ENCODE data around the gene TLCD3B. TPM values are rescaled to one million over a fixed set of nuclear protein-coding genes. Genes with fewer than 3 reads are reported as not detected.

The TLCD3B gene
- polyA plus RNA-seq, 1 of the 3 experiments (the other 2 are of a cell fraction): 3.8 TPM

- no peaks in the 10 kb centered on the region for H3K9me3 ChIP-seq
- peaks cover 0 to 10% of the 10 kb centered on the region in 2 experiments; a peak in 1 of 4 replicates for H3K4me1 ChIP-seq (ENCODE audit: control insufficient read depth in 1 of 2, insufficient read depth in 2 of 2, low read depth in 1 of 2, low read length in 1 of 2)
- no peak overlapping the region for H3K4me2 ChIP-seq
- peaks cover 5% of the 10 kb centered on the region; the same call in 1 of the 2 replicates for H3K79me2 ChIP-seq (ENCODE audit: insufficient read depth)
- H3K4me3 ChIP-seq (ENCODE audit: low read depth in 2 of 2, low read length in 1 of 2): no peak overlapping the region
- DNase-seq: no peak
- no peak overlapping the region for H3K9ac ChIP-seq
- no peak overlapping the region for H2AFZ ChIP-seq (ENCODE audit: low read depth)
- 100% methylated on average over 2 of the region's 5 CpGs for WGBS (ENCODE audit: low lambda C conversion rate)
- ChIA-PET POLR2A (no interaction called here), CTCF (no interaction called here)
- H3K27ac ChIP-seq (ENCODE audit: low read depth in 2 of 2, low read length in 1 of 2): no peak overlapping the region
- no peak for TF ChIP-seq TEAD4 (IDR thresholded peaks at IDR 0.05; ENCODE audit: borderline replicate concordance, insufficient read depth)
- no peak for TF ChIP-seq CHD2 (IDR thresholded peaks at IDR 0.05; ENCODE audit: low read length, partially characterized antibody)
- TF ChIP-seq ZBTB33 (IDR thresholded peaks at IDR 0.05; ENCODE audit: borderline replicate concordance, low read depth): no peak
- no peak for TF ChIP-seq GATA2 (CRISPR knock-in tag; IDR thresholded peaks at IDR 0.05)
- TF ChIP-seq REST (IDR thresholded peaks at IDR 0.05; ENCODE audit: low read depth, low read length): no peak
- no peak for TF ChIP-seq MXI1 (IDR thresholded peaks at IDR 0.05; ENCODE audit: low read depth, low read length)
- TF ChIP-seq TAF1 (IDR thresholded peaks at IDR 0.05; ENCODE audit: borderline replicate concordance, low read depth, low read length): no peak
- no peaks in the 10 kb centered on the region for H3K9me2 ChIP-seq
- H3K27me3 ChIP-seq (ENCODE audit: insufficient read depth): no peaks in the 10 kb centered on the region
- peaks cover 1 to 68% of the 10 kb centered on the region in 2 experiments for H3K36me3 ChIP-seq (replicated peaks in 1 of 2; ENCODE audit: control insufficient read depth in 1 of 2, insufficient read depth in 2 of 2, low read length in 1 of 2)
- H4K20me1 ChIP-seq (ENCODE audit: insufficient read depth): no peaks in the 10 kb centered on the region
- H3F3A ChIP-seq (replicated peaks; ENCODE audit: insufficient read depth): peaks cover 10% of the 10 kb centered on the region
Observed at GRCh38 chr16:29991571-29991904, 39.5 kb downstream of the TLCD3B start.

GRCh38 chr16:29990883-29991570, 40.0 kb downstream of the TLCD3B start:
- H2AFZ ChIP-seq (ENCODE audit: low read depth): no peak overlapping the region
- peaks cover 10% of the 10 kb centered on the region for H3F3A ChIP-seq (replicated peaks; ENCODE audit: insufficient read depth)
- peaks cover 0 to 10% of the 10 kb centered on the region in 2 experiments; a peak in 1 of 4 replicates for H3K4me1 ChIP-seq (ENCODE audit: control insufficient read depth in 1 of 2, insufficient read depth in 2 of 2, low read depth in 1 of 2, low read length in 1 of 2)
- H4K20me1 ChIP-seq (ENCODE audit: insufficient read depth): no peaks in the 10 kb centered on the region
- no peak overlapping the region for H3K9ac ChIP-seq
- H3K27me3 ChIP-seq (ENCODE audit: insufficient read depth): no peaks in the 10 kb centered on the region
- no peaks in the 10 kb centered on the region for H3K9me2 ChIP-seq
- TF ChIP-seq RAD21 (IDR thresholded peaks at IDR 0.05; ENCODE audit: low read length) (no peak), RXRA (IDR thresholded peaks at IDR 0.05; ENCODE audit: borderline replicate concordance, low read depth) (no peak), NRF1 (IDR thresholded peaks at IDR 0.05; ENCODE audit: low read depth, low read length) (no peak), MEF2A (IDR thresholded peaks at IDR 0.05; ENCODE audit: borderline replicate concordance, low read depth) (no peak), SIN3A (IDR thresholded peaks at IDR 0.05; ENCODE audit: borderline replicate concordance, low read depth, low read length) (no peak), USF2 (IDR thresholded peaks at IDR 0.05; ENCODE audit: borderline replicate concordance, low read depth, low read length) (no peak), NFIC (IDR thresholded peaks at IDR 0.05; ENCODE audit: borderline replicate concordance) (no peak), JUND (IDR thresholded peaks at IDR 0.05) (no peak), REST (IDR thresholded peaks at IDR 0.05; ENCODE audit: low read depth, low read length) (no peak), ELF1 (IDR thresholded peaks at IDR 0.05) (no peak)
- no peak for DNase-seq
- POLR2A ChIA-PET: no interaction called here
- H3K27ac ChIP-seq (ENCODE audit: low read depth in 2 of 2, low read length in 1 of 2): no peak overlapping the region
- CTCF ChIA-PET: no interaction called here
- no peaks in the 10 kb centered on the region for H3K79me2 ChIP-seq (ENCODE audit: insufficient read depth)
- H3K4me3 ChIP-seq (ENCODE audit: low read depth in 2 of 2, low read length in 1 of 2): no peak overlapping the region
- H3K9me3 ChIP-seq: no peaks in the 10 kb centered on the region
- H3K36me3 ChIP-seq (replicated peaks in 1 of 2; ENCODE audit: control insufficient read depth in 1 of 2, insufficient read depth in 2 of 2, low read length in 1 of 2): peaks cover 4 to 73% of the 10 kb centered on the region in 2 experiments
- H3K4me2 ChIP-seq: no peak overlapping the region
- WGBS (ENCODE audit: low lambda C conversion rate): 97% methylated on average over 26 of the region's 35 CpGs
